A549 (cell line): Measurements from ENCODE around the gene SCARB1. TPM values are rescaled to one million over a fixed set of nuclear protein-coding genes. Genes with fewer than 3 reads are reported as not detected.

Experiments
- ATAC-seq, 2 experiments: fragments of 200-7000 bp in 1 of 2; fragments of >200 bp in 1 of 2; cut with Nextera tagmentation in 1 of 2; cut with Tn5 transposase in 1 of 2; 3 replicates each; pipeline versions ENCODE4 v1.8.0 to v1.9.1; 2018 to 2020; ENCODE audit warnings: mild to moderate bottlenecking in 1 of 2, moderate library complexity in 1 of 2
- CTCF ChIA-PET: fragments of 300-600 bp; sonication (Branson Sonifier 250); formaldehyde crosslinking; extraction: SDS; loops from one replicate; lab custom pipeline; 2021; ENCODE audit warnings: antibody characterized with exemption, inconsistent platforms; lab: Yijun Ruan, JAX
- POLR2A ChIA-PET: fragments of 350-600 bp; formaldehyde crosslinking; extraction: SDS; loops from one replicate; lab custom pipeline; 2021; ENCODE audit warnings: antibody characterized with exemption, inconsistent platforms; lab: Yijun Ruan, JAX
- DNase-seq, 2 experiments: peaks; one replicate each; pipeline versions ENCODE4 v3.0.0 to v3.0.0-alpha.2; 2011 to 2016; ENCODE audit warnings: low read depth in 1 of 2, low spot score in 1 of 2
- FAIRE-seq: peaks from 2 replicates; lab custom pipeline; 2011; peaks lifted over from hg19 to GRCh38; lab: Jason Lieb, UNC
- H3K27ac ChIP-seq, 2 experiments: fragments of >200 bp; sonication (Bioruptor Twin); formaldehyde crosslinking; 3 replicates each; pipeline ENCODE4 v1.5.1; 2016 to 2017
- H3K4me1 ChIP-seq: fragments of >200 bp; sonication (Bioruptor Twin); formaldehyde crosslinking; 3 replicates; pipeline ENCODE4 v1.6.1; 2016
- H3K4me2 ChIP-seq: fragments of >200 bp; sonication (Bioruptor Twin); formaldehyde crosslinking; 3 replicates; pipeline ENCODE4 v1.6.1; 2016
- H3K4me3 ChIP-seq: fragments of >200 bp; sonication (Bioruptor Twin); formaldehyde crosslinking; 3 replicates; pipeline ENCODE4 v1.5.1; 2016
- H3K9me3 ChIP-seq: fragments of >200 bp; sonication (Bioruptor Twin); formaldehyde crosslinking; 3 replicates; pipeline ENCODE4 v1.6.1; 2016
- CEBPB ChIP-seq, 2 experiments: fragments of >200 bp in 1 of 2; sonication (Bioruptor Twin) in 1 of 2; formaldehyde crosslinking in 1 of 2; IDR thresholded peaks; 2 replicates each; pipeline ENCODE4 v1.6.1; 2012 to 2016
- EHF ChIP-seq: fragments of 250-450 bp; sonication (Bioruptor Pico); IDR thresholded peaks from 2 replicates; pipeline ENCODE4 v1.5.0; 2020; ENCODE audit warnings: mild to moderate bottlenecking
- EHMT2 ChIP-seq: fragments of 200-600 bp; sonication (generic); IDR thresholded peaks from 2 replicates; pipeline ENCODE4 v1.6.1; 2016; ENCODE audit warnings: antibody characterized with exemption, low read depth, mild to moderate bottlenecking, moderate library complexity
- ESRRA ChIP-seq: fragments of 150-350 bp; IDR thresholded peaks from 2 replicates; pipeline ENCODE4 v1.6.1; 2014; ENCODE audit warnings: mild to moderate bottlenecking, low read length, borderline replicate concordance
- FOSL2 ChIP-seq, 2 experiments: fragments of 450-650 bp in 1 of 2; fragments of >200 bp in 1 of 2; sonication (Bioruptor Twin) in 1 of 2; formaldehyde crosslinking; IDR thresholded peaks; 2 replicates each; pipeline versions ENCODE4 v1.5.0 to v1.6.1; 2016 to 2020; ENCODE audit warnings: mild to moderate bottlenecking in 1 of 2, moderate library complexity in 1 of 2
- HEYL ChIP-seq: fragments of 250-450 bp; sonication (Bioruptor Pico); IDR thresholded peaks from 2 replicates; pipeline ENCODE4 v1.8.0; 2021; ENCODE audit warnings: mild to moderate bottlenecking, moderate library complexity
- HOXA7 ChIP-seq: fragments of 250-450 bp; sonication (Bioruptor Pico); IDR thresholded peaks from 2 replicates; pipeline ENCODE4 v1.5.0; 2020; ENCODE audit warnings: mild to moderate bottlenecking, moderate library complexity
- HOXB13 ChIP-seq: fragments of 250-450 bp; sonication (Bioruptor Pico); IDR thresholded peaks from 2 replicates; pipeline ENCODE4 v1.5.0; 2020; ENCODE audit warnings: low read depth, mild to moderate bottlenecking, moderate library complexity
- JUNB ChIP-seq: fragments of >200 bp; sonication (Bioruptor Twin); formaldehyde crosslinking; IDR thresholded peaks from 2 replicates; pipeline ENCODE4 v1.6.1; 2016
- KDM5A ChIP-seq: fragments of 200-600 bp; sonication (generic); IDR thresholded peaks from 2 replicates; pipeline ENCODE4 v1.6.1; 2016; ENCODE audit warnings: antibody characterized with exemption, mild to moderate bottlenecking
- MAZ ChIP-seq: fragments of 150-350 bp; IDR thresholded peaks from 2 replicates; pipeline ENCODE4 v1.6.1; 2014; ENCODE audit warnings: antibody characterized with exemption, low read depth, low read length, borderline replicate concordance
- MYC ChIP-seq: IDR thresholded peaks from 2 replicates; pipeline ENCODE4 v1.6.1; 2012; ENCODE audit warnings: mild to moderate bottlenecking, inconsistent platforms, low read length, improper control_type of control experiment, borderline replicate concordance
- NFE2L2 ChIP-seq: fragments of 150-350 bp; conservative IDR thresholded peaks from 2 replicates; pipeline ENCODE4 v1.6.1; 2014; ENCODE audit warnings: low read length
- NPAS2 ChIP-seq: fragments of 250-450 bp; sonication (Bioruptor Pico); IDR thresholded peaks from 2 replicates; pipeline ENCODE4 v1.8.0; 2022; ENCODE audit warnings: mild to moderate bottlenecking, moderate library complexity, borderline replicate concordance
- PBX3 ChIP-seq: IDR thresholded peaks from 2 replicates; pipeline ENCODE4 v1.6.1; 2012
- POLR2A ChIP-seq: IDR thresholded peaks from 2 replicates; pipeline ENCODE4 v1.6.1; 2012; ENCODE audit warnings: mild to moderate bottlenecking, low read length
- POLR2AphosphoS2 ChIP-seq: conservative IDR thresholded peaks from 2 replicates; pipeline ENCODE4 v1.6.1; 2012; ENCODE audit warnings: low read length, improper control_type of control experiment, inconsistent platforms
- TP53 ChIP-seq: fragments of 250-450 bp; sonication (Bioruptor Pico); IDR thresholded peaks from 2 replicates; pipeline ENCODE4 v1.5.0; 2021; ENCODE audit warnings: mild to moderate bottlenecking, moderate library complexity
- USF2 ChIP-seq: fragments of 450-650 bp; IDR thresholded peaks from 2 replicates; pipeline ENCODE4 v1.6.1; 2014; ENCODE audit warnings: antibody characterized with exemption
- ZFP36 ChIP-seq: fragments of 450-650 bp; IDR thresholded peaks from 2 replicates; pipeline ENCODE4 v1.6.1; 2014; ENCODE audit warnings: borderline replicate concordance; ENCODE audit not compliant: partially characterized antibody
- ZNF302 ChIP-seq: fragments of 250-450 bp; sonication (Bioruptor Pico); IDR thresholded peaks from 2 replicates; pipeline ENCODE4 v1.9.0; 2021; ENCODE audit warnings: inconsistent platforms, mild to moderate bottlenecking, moderate library complexity
- ZSCAN20 ChIP-seq: fragments of 250-450 bp; sonication (Bioruptor Pico); IDR thresholded peaks from 2 replicates; pipeline ENCODE4 v1.8.0; 2022; ENCODE audit warnings: mild to moderate bottlenecking, moderate library complexity
- WGBS: methylation state at CpG from one replicate; pipeline ENCODE4 v1.1.6; 2017; ENCODE audit errors: missing lambda C conversion rate; 5-methylcytosine and 5-hydroxymethylcytosine counted together
- polyA plus RNA-seq, 4 experiments: library from polyadenylated mRNA; depleted of rRNA in 3 of 4; stranded (reverse); fragments of >200 nt; fragmentation: RNase III in 1 of 4; extraction: RNeasy Plus Mini Kit Qiagen cat#74134 plus additional on column Dnase treatment in 1 of 4; gene quantifications; 2 replicates in 3 of 4; 3 replicates in 1 of 4; pipeline ENCODE4 v1.2.3, GENCODE V29; 2011 to 2017

The SCARB1 gene
- polyA plus RNA-seq, 2 of the 4 experiments (the other 2 are of a cell fraction) = 81.1 to 154 TPM

GRCh38 chr12:124837958-124838803 lies 25.5 kb downstream of the SCARB1 start (continued):
- no peak for TF ChIP-seq NFE2L2
- TF ChIP-seq JUNB = peak; percentile 33; the same call in 1 of the 2 replicates
- TF ChIP-seq KDM5A = no peak
- no peak for TF ChIP-seq FOSL2 (IDR thresholded peaks at IDR 0.05)
- peak; percentile 48; the same call in 1 of the 2 replicates for TF ChIP-seq FOSL2 (CRISPR knock-in tag; IDR thresholded peaks at IDR 0.05)
- TF ChIP-seq EHF (CRISPR knock-in tag) = peak; percentile 17; the same call in 1 of the 2 replicates

GRCh38 chr12:124837249-124837897 lies 26.3 kb downstream of the SCARB1 start:
- POLR2A ChIA-PET = interaction anchor here (1.2 to 2.2 kb wide), 4 partner anchors 8 to 78 kb away, joined by 5 to 24 read pairs (median 12); partner anchors contain the start of gene UBC
- 71% methylated on average over 4 of the region's 4 CpGs for WGBS

GRCh38 chr12:124836759-124837158 lies 26.9 kb downstream of the SCARB1 start:
- no peak for ATAC-seq
- peaks cover 64% of the 10 kb centered on the region for H3K4me1 ChIP-seq
- no peak for TF ChIP-seq MAZ
- no peak for TF ChIP-seq HEYL (CRISPR knock-in tag)
- TF ChIP-seq POLR2A = no peak
- TF ChIP-seq ZNF302 (CRISPR knock-in tag) = no peak
- TF ChIP-seq PBX3 = no peak
- TF ChIP-seq MYC = no peak
- TF ChIP-seq, all 56 proteins: peak for 0
- no peaks in the 10 kb centered on the region for H3K9me3 ChIP-seq
- H3K27ac ChIP-seq = peak overlapping the region; percentile 84 to 93
- POLR2A ChIA-PET = interaction anchor here (2.1 kb wide), 1 partner anchor 79 kb away, joined by 16 read pairs; the partner anchor contains the start of gene UBC
- CTCF ChIA-PET = interaction anchor here (0.5 to 2.9 kb wide), 9 partner anchors 9 to 335 kb away, joined by 3 to 7 read pairs (median 3); no protein-coding TSS in a partner anchor
- FAIRE-seq = no peak
- 92% methylated on average over 6 of the region's 6 CpGs for WGBS
- H3K4me3 ChIP-seq = no peak overlapping the region
- H3K4me2 ChIP-seq = peak overlapping the region; percentile 70
- no peak for DNase-seq

More at GRCh38 chr12:124837249-124837897, 26.3 kb downstream of the SCARB1 start:
- H3K27ac ChIP-seq = peak overlapping the region; percentile 84 to 93
- CTCF ChIA-PET = interaction anchor here (0.5 to 2.9 kb wide), 9 partner anchors 9 to 335 kb away, joined by 3 to 7 read pairs (median 3); no protein-coding TSS in a partner anchor
- DNase-seq (no peak), FAIRE-seq (no peak), ATAC-seq (peak in 1 of 2 experiments; percentile 2; a peak in 3 of 6 replicates)
- no peak overlapping the region for H3K4me3 ChIP-seq
- H3K4me1 ChIP-seq = peaks cover 67% of the 10 kb centered on the region
- H3K4me2 ChIP-seq = peak overlapping the region; percentile 70
- no peaks in the 10 kb centered on the region for H3K9me3 ChIP-seq
- TF ChIP-seq NPAS2 (CRISPR knock-in tag) (no peak), HOXA7 (CRISPR knock-in tag) (no peak), ZNF302 (CRISPR knock-in tag) (no peak), MAZ (no peak), HEYL (CRISPR knock-in tag) (no peak), CEBPB (IDR thresholded peaks at IDR 0.05) (no peak), TP53 (no peak), ZFP36 (no peak), HOXB13 (CRISPR knock-in tag) (no peak), ZSCAN20 (CRISPR knock-in tag) (no peak), POLR2AphosphoS2 (no peak), USF2 (no peak), ESRRA (no peak), EHMT2 (no peak)
- TF ChIP-seq, all 56 proteins: peak for 0
